DND-41 (cell line): ENCODE data around the gene CACNA2D4.

ENCODE experiments used
- ATAC-seq: fragments of 200-7000 bp; cut with Tn5 transposase; 3 replicates; pipeline ENCODE4 v1.9.1; 2021; ENCODE audit warnings: low read depth; ENCODE audit not compliant: insufficient read depth
- DNase-seq: peaks from one replicate; pipeline ENCODE4 v3.0.0-alpha.2; 2020
- H2AFZ ChIP-seq: 2 replicates; pipeline ENCODE4 v1.6.0; 2012; ENCODE audit warnings: low read depth, low read length
- H3K27ac ChIP-seq: 2 replicates; pipeline ENCODE4 v1.5.1; 2012; ENCODE audit warnings: low read length, inconsistent platforms
- H3K27me3 ChIP-seq: fragments of 200-600 bp; sonication (generic); 2 replicates; pipeline ENCODE4 v1.6.0; 2012; ENCODE audit warnings: low read length, mild to moderate bottlenecking, inconsistent platforms; ENCODE audit not compliant: insufficient read depth, poor library complexity
- H3K36me3 ChIP-seq: 2 replicates; pipeline ENCODE4 v1.5.1; 2012; ENCODE audit warnings: low read length, inconsistent platforms; ENCODE audit not compliant: insufficient read depth
- H3K4me1 ChIP-seq: 2 replicates; pipeline ENCODE4 v1.5.1; 2012; ENCODE audit warnings: mild to moderate bottlenecking, low read length; ENCODE audit not compliant: insufficient read depth
- H3K4me2 ChIP-seq: 2 replicates; pipeline ENCODE4 v1.6.0; 2012; ENCODE audit warnings: mild to moderate bottlenecking, moderate library complexity, low read length, inconsistent platforms; ENCODE audit not compliant: insufficient read depth
- H3K4me3 ChIP-seq, 2 experiments: fragments of 200-600 bp in 1 of 2; shearing (Covaris generic) in 1 of 2; 2 replicates each; pipeline ENCODE4 v1.5.1; 2012 to 2016; ENCODE audit warnings: inconsistent platforms in 2 of 2, low read length in 2 of 2, mild to moderate bottlenecking in 2 of 2, low read depth in 1 of 2, moderate library complexity in 1 of 2
- H3K79me2 ChIP-seq: 2 replicates; pipeline ENCODE4 v1.6.0; 2012; ENCODE audit warnings: low read length, inconsistent platforms; ENCODE audit not compliant: insufficient read depth
- H3K9ac ChIP-seq: 2 replicates; pipeline ENCODE4 v1.6.0; 2012; ENCODE audit warnings: low read depth, mild to moderate bottlenecking, inconsistent platforms, low read length, moderate library complexity
- H3K9me3 ChIP-seq: 2 replicates; pipeline ENCODE4 v1.5.1; 2012; ENCODE audit warnings: low read length, moderate library complexity, mild to moderate bottlenecking, inconsistent platforms; ENCODE audit not compliant: insufficient read depth, severe bottlenecking
- H4K20me1 ChIP-seq: 2 replicates; pipeline ENCODE4 v1.6.0; 2012; ENCODE audit warnings: low read length; ENCODE audit not compliant: insufficient read depth
- EZH2 ChIP-seq: IDR thresholded peaks from 3 replicates; pipeline ENCODE4 v1.6.1; 2012; ENCODE audit warnings: borderline replicate concordance, low read depth, mild to moderate bottlenecking, moderate library complexity, low read length, inconsistent platforms; ENCODE audit not compliant: severe bottlenecking
- TF ChIP-seq, protein P1 (sequence below): IDR thresholded peaks from 2 replicates; pipeline ENCODE4 v1.5.1; 2012; ENCODE audit warnings: borderline replicate concordance, low read length, moderate library complexity, mild to moderate bottlenecking; ENCODE audit not compliant: poor library complexity, severe bottlenecking; ENCODE audit errors: extremely low read depth

CACNA2D4 gene

DNA sequence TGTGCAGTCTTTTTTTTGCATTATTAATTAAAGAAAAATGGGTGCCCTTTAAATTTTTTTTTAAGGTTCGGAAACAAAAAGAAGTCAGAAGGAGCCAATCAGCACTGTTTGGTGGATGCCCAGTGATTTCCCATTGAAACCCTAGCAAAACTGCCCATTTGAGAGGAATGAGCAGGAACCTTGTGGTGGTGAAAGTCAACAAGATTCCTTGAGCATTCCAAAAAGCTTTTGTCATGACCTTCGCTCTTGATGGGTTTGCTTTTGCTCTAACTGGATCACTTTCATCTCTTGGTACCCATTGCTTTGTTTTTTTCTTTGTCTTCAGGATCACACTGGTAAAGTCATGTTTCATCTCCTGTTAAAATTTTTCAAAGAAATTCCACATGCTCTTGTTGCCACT is 173.5 kb downstream of the CACNA2D4 start:
- Histone ChIP-seq H3K4me2 (no peak overlapping the region), H3K9ac (no peak overlapping the region), H3K4me3 (no peak overlapping the region), H3K27me3 (no peaks in the 10 kb centered on the region), H2AFZ (no peak overlapping the region), H3K36me3 (peaks cover 3% of the 10 kb centered on the region; the same call in 1 of the 2 replicates), H3K4me1 (no peaks in the 10 kb centered on the region), H3K27ac (no peak overlapping the region), H4K20me1 (peaks cover 10% of the 10 kb centered on the region), H3K79me2 (peaks cover 95% of the 10 kb centered on the region), H3K9me3 (peaks cover 11% of the 10 kb centered on the region)
- ATAC-seq: no peak
- TF ChIP-seq, protein P1, sequence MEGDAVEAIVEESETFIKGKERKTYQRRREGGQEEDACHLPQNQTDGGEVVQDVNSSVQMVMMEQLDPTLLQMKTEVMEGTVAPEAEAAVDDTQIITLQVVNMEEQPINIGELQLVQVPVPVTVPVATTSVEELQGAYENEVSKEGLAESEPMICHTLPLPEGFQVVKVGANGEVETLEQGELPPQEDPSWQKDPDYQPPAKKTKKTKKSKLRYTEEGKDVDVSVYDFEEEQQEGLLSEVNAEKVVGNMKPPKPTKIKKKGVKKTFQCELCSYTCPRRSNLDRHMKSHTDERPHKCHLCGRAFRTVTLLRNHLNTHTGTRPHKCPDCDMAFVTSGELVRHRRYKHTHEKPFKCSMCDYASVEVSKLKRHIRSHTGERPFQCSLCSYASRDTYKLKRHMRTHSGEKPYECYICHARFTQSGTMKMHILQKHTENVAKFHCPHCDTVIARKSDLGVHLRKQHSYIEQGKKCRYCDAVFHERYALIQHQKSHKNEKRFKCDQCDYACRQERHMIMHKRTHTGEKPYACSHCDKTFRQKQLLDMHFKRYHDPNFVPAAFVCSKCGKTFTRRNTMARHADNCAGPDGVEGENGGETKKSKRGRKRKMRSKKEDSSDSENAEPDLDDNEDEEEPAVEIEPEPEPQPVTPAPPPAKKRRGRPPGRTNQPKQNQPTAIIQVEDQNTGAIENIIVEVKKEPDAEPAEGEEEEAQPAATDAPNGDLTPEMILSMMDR: no peak
- TF ChIP-seq EZH2: no peak
- no peak for DNase-seq
